BE2C (cell line): ENCODE data around the gene DNMT1.

Experiments used
- DNase-seq: peaks from one replicate; pipeline ENCODE4 v3.0.0-alpha.2; 2020
- H3K27me3 ChIP-seq: fragments of 250-450 bp; sonication (Bioruptor Pico); 2 replicates; pipeline ENCODE4 v1.5.1; 2020; ENCODE audit warnings: mild to moderate bottlenecking
- H3K36me3 ChIP-seq: fragments of 250-450 bp; sonication (Bioruptor Pico); 2 replicates; pipeline ENCODE4 v1.5.1; 2020; ENCODE audit warnings: mild to moderate bottlenecking
- H3K4me1 ChIP-seq: fragments of 250-450 bp; sonication (Bioruptor Pico); 2 replicates; pipeline ENCODE4 v1.5.1; 2020
- H3K4me3 ChIP-seq: 2 replicates; pipeline ENCODE4 v1.5.1; 2011; ENCODE audit warnings: low read depth, low read length
- H3K9me3 ChIP-seq: fragments of 250-450 bp; sonication (Bioruptor Pico); 2 replicates; pipeline ENCODE4 v1.5.1; 2020
- TF ChIP-seq, protein P1 (sequence below): IDR thresholded peaks from 2 replicates; pipeline ENCODE4 v1.5.1; 2012; ENCODE audit warnings: mild to moderate bottlenecking, low read depth, low read length

The DNMT1 gene

DNA sequence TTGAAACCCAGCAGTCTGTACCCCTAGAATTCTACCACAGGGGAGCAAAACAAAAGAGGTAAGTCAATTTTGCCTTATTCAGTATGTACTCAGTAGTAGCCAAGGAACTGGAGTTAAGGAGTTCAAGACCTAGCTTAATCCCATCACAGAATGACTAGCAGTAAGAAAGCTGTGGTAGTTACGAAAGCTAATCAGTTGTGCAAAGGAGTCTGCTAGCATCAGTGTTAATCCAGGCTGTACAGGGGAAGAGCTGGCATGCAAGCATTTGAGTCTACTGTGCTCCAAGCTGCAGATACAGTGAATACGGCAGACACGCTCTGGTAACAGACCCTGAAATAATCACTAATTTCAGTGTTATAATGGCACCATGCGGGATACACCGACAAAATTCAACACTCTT, 4.7 kb downstream of the DNMT1 start:
- TF ChIP-seq, protein P1, sequence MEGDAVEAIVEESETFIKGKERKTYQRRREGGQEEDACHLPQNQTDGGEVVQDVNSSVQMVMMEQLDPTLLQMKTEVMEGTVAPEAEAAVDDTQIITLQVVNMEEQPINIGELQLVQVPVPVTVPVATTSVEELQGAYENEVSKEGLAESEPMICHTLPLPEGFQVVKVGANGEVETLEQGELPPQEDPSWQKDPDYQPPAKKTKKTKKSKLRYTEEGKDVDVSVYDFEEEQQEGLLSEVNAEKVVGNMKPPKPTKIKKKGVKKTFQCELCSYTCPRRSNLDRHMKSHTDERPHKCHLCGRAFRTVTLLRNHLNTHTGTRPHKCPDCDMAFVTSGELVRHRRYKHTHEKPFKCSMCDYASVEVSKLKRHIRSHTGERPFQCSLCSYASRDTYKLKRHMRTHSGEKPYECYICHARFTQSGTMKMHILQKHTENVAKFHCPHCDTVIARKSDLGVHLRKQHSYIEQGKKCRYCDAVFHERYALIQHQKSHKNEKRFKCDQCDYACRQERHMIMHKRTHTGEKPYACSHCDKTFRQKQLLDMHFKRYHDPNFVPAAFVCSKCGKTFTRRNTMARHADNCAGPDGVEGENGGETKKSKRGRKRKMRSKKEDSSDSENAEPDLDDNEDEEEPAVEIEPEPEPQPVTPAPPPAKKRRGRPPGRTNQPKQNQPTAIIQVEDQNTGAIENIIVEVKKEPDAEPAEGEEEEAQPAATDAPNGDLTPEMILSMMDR, result no peak
- H3K36me3 ChIP-seq, result peaks cover 59% of the 10 kb centered on the region
- H3K4me1 ChIP-seq, result no peaks in the 10 kb centered on the region
- H3K4me3 ChIP-seq, result no peak overlapping the region
- no peak for DNase-seq
- no peaks in the 10 kb centered on the region for H3K27me3 ChIP-seq
- no peaks in the 10 kb centered on the region for H3K9me3 ChIP-seq

DNA sequence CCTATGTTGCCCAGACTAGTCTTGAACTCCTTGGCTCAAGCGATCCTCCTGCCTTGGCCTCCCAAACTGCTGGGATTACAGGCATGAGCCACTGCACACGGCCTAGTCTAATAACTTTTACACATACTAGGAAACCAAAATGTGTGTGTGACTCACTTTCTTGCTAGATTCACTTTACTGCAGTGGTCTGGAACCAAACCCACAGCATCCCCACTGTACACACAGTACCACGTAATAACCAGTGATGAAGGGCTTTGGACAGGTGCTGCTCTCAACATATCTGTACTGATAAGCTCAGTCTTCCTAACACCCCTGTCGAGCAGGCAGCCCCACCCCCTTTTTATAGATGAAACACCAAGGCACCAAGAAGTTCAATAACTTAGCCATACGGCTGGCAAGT, 5.1 kb downstream of the DNMT1 start:
- H3K4me3 ChIP-seq, result no peak overlapping the region
- DNase-seq, result no peak
- no peaks in the 10 kb centered on the region for H3K27me3 ChIP-seq
- peaks cover 63% of the 10 kb centered on the region for H3K36me3 ChIP-seq
- TF ChIP-seq, protein P1, result no peak
- H3K9me3 ChIP-seq, result no peaks in the 10 kb centered on the region
- no peaks in the 10 kb centered on the region for H3K4me1 ChIP-seq

DNA sequence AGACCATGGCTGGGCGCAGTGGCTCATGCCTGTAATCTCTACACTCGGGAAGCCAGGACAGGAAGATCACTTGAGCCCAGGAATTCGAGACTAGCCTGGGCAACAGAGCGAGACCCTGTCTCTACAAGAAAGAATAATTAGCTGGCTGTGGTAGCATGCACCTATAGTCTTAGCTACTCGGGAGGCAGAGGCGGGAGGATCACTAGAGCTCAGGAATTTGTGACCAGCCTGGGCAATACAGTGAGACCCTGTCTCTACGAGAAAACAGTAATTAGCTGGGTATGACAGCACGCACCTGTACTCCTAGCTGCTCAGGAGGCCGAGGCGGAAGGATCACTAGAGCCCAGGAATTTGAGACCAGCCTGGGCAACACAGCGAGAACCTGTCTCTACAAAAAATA, 7.4 kb downstream of the DNMT1 start:
- no peaks in the 10 kb centered on the region for H3K4me1 ChIP-seq
- no peak overlapping the region for H3K4me3 ChIP-seq
- DNase-seq, result no peak
- peaks cover 70% of the 10 kb centered on the region for H3K36me3 ChIP-seq
- no peaks in the 10 kb centered on the region for H3K9me3 ChIP-seq
- TF ChIP-seq, protein P1, result no peak
- no peaks in the 10 kb centered on the region for H3K27me3 ChIP-seq

DNA sequence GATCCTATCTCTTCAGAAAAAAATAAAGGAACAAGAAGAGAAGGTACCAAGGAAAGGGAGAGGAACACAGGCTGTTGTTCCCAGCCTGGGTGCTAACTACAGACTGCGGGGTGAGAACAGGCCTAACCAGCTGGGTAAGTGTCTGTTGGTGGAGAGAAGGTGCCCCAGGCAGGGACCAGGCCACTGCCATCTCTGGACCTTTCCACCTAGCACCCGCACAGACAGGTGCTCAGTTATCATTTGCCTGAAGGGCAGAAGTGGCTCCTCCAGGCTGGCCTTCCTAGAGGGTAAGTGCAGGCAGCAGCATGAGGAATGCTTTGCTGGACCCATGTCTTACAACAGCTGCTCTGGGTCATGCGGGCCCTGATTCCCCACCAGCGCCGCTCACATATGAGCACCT, 10.1 kb downstream of the DNMT1 start:
- no peaks in the 10 kb centered on the region for H3K9me3 ChIP-seq
- TF ChIP-seq, protein P1, result no peak
- H3K4me3 ChIP-seq, result no peak overlapping the region
- H3K4me1 ChIP-seq, result no peaks in the 10 kb centered on the region
- H3K36me3 ChIP-seq, result peaks cover 76% of the 10 kb centered on the region
- DNase-seq, result no peak
- H3K27me3 ChIP-seq, result no peaks in the 10 kb centered on the region

DNA sequence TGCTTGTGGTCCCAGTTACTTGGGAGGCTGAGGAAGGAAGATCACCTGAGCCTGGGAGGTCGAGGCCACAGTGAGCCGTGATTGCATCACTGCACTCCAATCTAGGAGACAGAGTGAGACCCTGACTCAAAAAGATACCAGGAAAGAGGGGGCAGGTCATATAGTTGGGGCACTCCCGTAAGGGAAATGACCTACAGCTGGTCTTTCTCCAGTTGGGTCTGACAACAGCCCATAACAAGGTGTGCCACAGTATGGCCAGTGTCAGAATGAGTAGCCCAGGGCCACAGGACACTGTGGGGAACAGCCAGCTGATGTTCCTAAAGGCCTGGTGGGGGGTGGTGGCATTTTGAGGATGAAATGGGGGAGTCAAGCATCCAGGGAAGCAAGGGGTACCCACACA, 10.8 kb downstream of the DNMT1 start:
- no peak overlapping the region for H3K4me3 ChIP-seq
- no peaks in the 10 kb centered on the region for H3K27me3 ChIP-seq
- H3K9me3 ChIP-seq, result no peaks in the 10 kb centered on the region
- no peak for DNase-seq
- TF ChIP-seq, protein P1, result no peak
- H3K36me3 ChIP-seq, result peaks cover 82% of the 10 kb centered on the region
- no peaks in the 10 kb centered on the region for H3K4me1 ChIP-seq

DNA sequence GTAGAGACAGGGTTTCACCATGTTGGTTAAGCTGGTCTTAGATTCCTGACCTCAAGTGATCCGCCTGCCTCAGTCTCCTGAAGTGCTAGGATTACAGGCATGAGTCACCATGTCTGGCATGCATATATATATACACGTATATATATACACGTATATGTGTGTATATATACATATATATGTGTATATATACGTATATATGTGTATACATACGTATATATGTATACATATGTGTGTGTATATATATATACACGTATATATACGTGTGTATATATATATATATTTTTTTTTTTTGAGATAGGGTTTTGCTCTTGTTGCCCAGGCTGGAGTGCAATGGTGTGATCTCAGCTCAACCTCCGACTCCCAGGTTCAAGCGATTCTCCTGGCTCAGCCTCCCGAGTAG, 11.9 kb downstream of the DNMT1 start:
- TF ChIP-seq, protein P1, result no peak
- H3K4me3 ChIP-seq, result no peak overlapping the region
- DNase-seq, result no peak
- no peaks in the 10 kb centered on the region for H3K27me3 ChIP-seq
- H3K36me3 ChIP-seq, result peaks cover 84% of the 10 kb centered on the region
- H3K9me3 ChIP-seq, result no peaks in the 10 kb centered on the region
- H3K4me1 ChIP-seq, result no peaks in the 10 kb centered on the region
